Transverse colon (tissue), 4 donors: ENCODE data around the gene NAP1L4.

Source experiments
- EP300 ChIP-seq: sonication (generic); formaldehyde crosslinking; IDR thresholded peaks from one replicate; pipeline ENCODE4 v1.6.1; 2017; ENCODE audit warnings: antibody characterized with exemption, low read depth
- POLR2A ChIP-seq: fragments of 450-650 bp; IDR thresholded peaks from one replicate; pipeline ENCODE4 v1.6.1; 2016; ENCODE audit warnings: antibody characterized with exemption, mild to moderate bottlenecking, moderate library complexity
- POLR2AphosphoS5 ChIP-seq, 3 donors: sonication (generic); formaldehyde crosslinking; IDR thresholded peaks; one replicate each; pipeline ENCODE4 v1.6.1; 2016; ENCODE audit warnings: antibody characterized with exemption in 3 of 3
- TF ChIP-seq, protein P1 (sequence below), 5 experiments: fragments of 200-600 bp in 3 of 5; fragments of 450-650 bp in 2 of 5; sonication (generic) in 3 of 5; IDR thresholded peaks; 1 replicate in 2 of 5; 2 replicates in 3 of 5; pipeline ENCODE4 v1.5.1; 2016 to 2017; ENCODE audit warnings: antibody characterized with exemption in 5 of 5, inconsistent platforms in 3 of 5, mild to moderate bottlenecking in 2 of 5, moderate library complexity in 1 of 5

DNA sequence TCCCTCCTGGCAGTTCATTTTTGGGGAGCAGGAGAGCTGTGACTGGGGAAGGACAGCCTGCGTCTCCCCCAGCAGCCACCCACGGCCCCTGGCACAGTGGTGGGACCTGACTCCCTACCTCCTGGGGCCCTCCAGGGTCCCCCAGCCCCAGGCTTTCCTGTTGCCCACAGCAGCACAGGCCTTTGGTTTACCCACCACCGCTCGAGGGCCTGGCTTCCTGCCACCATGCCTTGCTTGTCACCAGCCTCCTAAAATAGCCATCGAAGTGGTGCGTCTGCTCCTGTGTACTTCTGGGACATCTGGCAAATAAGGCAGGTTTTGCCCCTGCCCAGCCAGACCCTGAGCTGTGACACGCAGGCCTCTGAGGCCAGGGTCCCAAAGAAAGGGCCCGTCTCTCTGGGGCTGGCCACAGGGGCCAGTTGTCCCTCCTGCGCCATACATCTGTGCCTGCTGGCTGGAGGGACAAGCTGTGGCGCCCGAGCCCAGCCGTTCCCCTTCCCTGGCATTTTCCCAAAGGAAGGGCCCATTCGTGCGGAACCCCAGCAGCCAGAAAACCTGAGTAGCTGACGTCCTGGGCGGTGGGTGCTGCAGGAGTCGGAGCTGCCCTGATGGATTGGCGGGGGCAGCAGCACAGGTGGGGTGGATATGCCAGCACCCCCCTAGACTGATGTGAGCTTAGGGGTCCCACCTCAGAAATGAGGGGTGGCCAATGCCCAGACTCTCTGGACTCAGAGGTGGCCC is 77.5 kb downstream of the NAP1L4 start:
- TF ChIP-seq, protein P1, sequence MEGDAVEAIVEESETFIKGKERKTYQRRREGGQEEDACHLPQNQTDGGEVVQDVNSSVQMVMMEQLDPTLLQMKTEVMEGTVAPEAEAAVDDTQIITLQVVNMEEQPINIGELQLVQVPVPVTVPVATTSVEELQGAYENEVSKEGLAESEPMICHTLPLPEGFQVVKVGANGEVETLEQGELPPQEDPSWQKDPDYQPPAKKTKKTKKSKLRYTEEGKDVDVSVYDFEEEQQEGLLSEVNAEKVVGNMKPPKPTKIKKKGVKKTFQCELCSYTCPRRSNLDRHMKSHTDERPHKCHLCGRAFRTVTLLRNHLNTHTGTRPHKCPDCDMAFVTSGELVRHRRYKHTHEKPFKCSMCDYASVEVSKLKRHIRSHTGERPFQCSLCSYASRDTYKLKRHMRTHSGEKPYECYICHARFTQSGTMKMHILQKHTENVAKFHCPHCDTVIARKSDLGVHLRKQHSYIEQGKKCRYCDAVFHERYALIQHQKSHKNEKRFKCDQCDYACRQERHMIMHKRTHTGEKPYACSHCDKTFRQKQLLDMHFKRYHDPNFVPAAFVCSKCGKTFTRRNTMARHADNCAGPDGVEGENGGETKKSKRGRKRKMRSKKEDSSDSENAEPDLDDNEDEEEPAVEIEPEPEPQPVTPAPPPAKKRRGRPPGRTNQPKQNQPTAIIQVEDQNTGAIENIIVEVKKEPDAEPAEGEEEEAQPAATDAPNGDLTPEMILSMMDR (IDR thresholded peaks at IDR 0.05) = no peak
- no peak for TF ChIP-seq POLR2A
- TF ChIP-seq POLR2AphosphoS5 (IDR thresholded peaks at IDR 0.05) = no peak
- TF ChIP-seq EP300 = no peak
